ENCODE data around the gene PTMA.
"Not testable (repeated sequence)": the region's sequence is repeated elsewhere in the genome, so short reads cannot be mapped to it uniquely, and the experiment has no call there.

The PTMA gene

GRCh38 chr2:231691251-231691772 lies 17.0 kb upstream of the PTMA start:
- in situ Hi-C loops (cut with MboI; ENCODE audit: low sequenced_read_pairs) = no loop called here

- in situ Hi-C loops (cut with MboI; ENCODE audit: low sequenced_read_pairs) = no loop called here
Observed at GRCh38 chr2:231692847-231693246, 15.5 kb upstream of the PTMA start.

DNA sequence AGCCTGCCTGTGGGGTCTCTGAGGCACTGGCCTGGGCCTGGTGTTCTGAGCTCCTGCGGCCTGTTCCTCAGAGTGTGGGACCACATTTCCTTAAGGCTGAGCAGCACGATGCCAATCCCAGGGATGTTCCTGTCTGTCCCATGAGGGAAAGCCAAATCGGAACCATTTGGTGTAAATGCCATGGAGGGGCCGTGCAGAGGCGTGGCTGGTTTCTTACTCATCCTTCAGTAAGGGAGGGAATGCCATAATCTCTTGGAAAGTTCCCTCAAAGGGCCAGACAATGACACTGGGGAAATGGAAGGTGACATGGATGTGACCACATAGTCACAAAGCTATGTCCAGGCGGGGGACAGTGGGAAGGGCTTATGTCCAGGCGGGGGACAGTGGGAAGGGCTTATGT lies 14.4 kb upstream of the PTMA start:
- in situ Hi-C loops (cut with MboI; ENCODE audit: low sequenced_read_pairs) = no loop called here

GRCh38 chr2:231696004-231696367 lies 12.3 kb upstream of the PTMA start:
- in situ Hi-C loops (cut with MboI; ENCODE audit: low sequenced_read_pairs) = no loop called here

DNA sequence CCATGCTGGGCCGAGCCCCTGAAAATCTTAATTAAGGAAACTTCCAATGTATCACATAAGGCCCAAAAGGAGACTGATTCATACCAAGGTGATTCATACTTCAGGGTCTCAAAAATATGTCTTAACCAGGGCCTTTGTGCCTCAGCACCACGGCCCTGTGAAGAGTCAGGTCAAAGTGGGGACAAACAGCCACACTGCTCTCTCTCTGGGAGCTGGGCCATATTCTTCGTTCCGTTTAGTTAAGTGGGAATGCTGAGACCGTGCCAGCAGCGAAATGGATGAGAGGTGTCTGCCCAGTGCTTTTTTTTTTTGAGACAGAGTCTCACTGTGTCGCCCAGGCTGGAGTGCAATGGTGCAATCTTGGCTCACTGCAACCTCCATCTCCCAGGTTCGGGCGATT lies 9.3 kb upstream of the PTMA start:
- in situ Hi-C loops (cut with MboI; ENCODE audit: low sequenced_read_pairs) = no loop called here

- in situ Hi-C loops (cut with MboI; ENCODE audit: low sequenced_read_pairs) = no loop called here
Observed at GRCh38 chr2:231701456-231702373, 6.6 kb upstream of the PTMA start.

DNA sequence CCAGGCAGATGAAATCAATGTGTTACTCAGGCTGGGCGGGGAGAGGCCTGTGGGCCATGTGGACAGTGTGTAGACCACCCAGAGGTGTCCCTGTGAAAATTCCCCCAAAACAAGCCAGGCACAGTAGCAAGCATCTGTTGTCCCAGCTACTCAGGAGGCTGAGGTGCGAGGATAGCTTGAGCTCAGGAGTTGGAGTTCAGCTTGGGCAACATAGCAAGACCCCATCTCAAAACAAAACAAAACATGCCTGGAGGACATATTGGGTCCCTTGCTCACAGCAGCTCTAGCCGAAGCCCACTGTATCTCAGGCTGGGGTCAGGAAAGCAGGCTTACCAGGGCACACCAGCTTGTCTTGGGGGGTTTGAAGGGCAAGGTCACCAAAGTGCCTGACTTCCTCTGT lies 4.3 kb upstream of the PTMA start:
- in situ Hi-C loops (cut with MboI; ENCODE audit: low sequenced_read_pairs) = no loop called here

- in situ Hi-C loops (cut with MboI; ENCODE audit: low sequenced_read_pairs) = no loop called here
Observed at GRCh38 chr2:231706731-231707624, 1.3 kb upstream of the PTMA start.

GRCh38 chr2:231707625-231707926 lies 749 bp upstream of the PTMA start:
- in situ Hi-C loops (cut with MboI; ENCODE audit: low sequenced_read_pairs) = no loop called here

DNA sequence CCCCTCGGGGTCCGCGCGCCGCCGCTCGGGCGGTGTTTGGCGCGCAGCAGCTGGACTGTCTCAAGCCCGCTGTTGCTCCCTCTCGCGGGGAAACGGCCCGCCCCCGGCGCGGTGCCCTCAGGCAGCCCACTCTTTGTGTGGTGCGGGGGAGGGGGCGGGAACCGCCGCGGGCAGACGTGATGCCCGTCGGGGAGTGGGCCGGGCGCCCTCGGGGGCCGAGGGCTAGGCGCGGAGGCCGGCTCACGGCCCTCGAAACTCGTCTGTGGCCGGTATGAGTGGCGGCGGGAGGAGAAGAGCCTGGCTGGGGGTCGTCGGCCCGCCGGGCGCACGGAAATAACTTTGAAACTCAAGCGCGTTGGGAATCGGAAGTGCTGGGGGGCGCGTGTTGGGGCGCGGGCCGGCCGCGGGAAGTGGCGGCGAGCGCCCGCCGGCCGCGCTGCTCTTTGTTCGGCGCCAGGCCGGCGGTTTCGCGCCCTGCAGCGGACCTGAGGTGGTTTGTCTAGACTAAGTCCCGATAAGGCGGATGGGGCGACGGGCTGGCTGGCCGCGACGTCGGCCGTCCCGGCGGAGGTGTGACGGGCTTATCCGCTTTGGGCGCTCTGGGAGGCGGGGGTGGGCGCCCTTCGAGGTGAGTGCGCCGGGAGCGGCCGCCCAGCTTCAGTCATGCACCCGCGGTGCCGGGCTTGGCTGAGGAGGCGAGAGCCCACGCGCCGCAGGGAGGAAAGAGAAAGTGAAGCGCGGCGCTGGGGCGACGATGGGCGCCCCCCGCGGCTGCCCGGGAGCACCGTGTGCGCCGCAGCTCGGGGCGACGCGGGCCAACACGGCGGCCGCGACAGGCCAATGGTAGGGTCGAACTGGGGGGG lies 679 bp downstream of the PTMA start:
- in situ Hi-C loops (cut with MboI; ENCODE audit: low sequenced_read_pairs) = no loop called here

GRCh38 chr2:231709636-231709980 lies 1.3 kb downstream of the PTMA start:
- in situ Hi-C loops (cut with MboI; ENCODE audit: low sequenced_read_pairs) = no loop called here

DNA sequence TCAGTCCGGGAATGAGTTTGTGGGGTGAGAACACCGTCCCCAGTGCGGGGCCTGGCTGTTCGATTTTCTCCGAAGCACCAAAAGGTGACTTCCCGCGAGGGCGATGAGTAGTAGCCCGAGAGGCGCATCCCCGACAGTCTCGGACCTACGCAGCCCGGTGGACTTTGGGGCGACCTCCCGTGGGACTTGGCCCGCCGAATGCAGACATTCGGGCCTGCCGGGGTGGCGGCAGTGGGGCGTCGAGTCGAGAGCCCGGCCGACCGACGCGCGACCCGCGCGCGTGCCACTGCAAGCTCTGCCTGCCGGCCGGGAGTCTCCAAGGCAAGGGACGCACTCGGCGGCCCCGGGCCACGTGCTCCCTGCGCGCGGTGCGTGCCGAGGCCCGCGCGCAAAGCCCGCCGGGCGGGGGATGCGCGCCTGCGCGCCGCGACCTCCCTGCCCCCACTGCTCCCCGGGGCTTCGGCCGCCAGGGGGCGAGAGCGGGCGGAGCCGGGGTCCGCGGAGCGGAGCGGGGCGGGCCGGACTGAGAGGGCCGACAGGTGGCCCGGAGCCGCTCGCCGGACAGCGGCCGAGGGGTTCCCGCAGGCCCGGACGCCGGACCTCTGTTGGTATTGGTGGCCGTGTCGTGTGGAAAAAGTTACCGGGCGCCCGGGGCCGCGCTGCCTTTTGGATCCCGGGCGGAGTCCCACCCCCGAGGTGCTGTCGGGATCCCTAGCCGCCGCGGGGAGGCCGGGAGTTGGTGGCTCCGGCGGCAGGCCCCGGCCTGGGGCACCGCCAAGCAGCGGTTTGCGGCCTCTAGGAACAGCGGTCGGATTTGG lies 1.9 kb downstream of the PTMA start:
- in situ Hi-C loops (cut with MboI; ENCODE audit: low sequenced_read_pairs) = no loop called here

- in situ Hi-C loops (cut with MboI; ENCODE audit: low sequenced_read_pairs) = no loop called here
Observed at GRCh38 chr2:231710799-231711676, 2.7 kb downstream of the PTMA start.

GRCh38 chr2:231711677-231712450 lies 3.5 kb downstream of the PTMA start:
- in situ Hi-C loops (cut with MboI; ENCODE audit: low sequenced_read_pairs) = no loop called here

- in situ Hi-C loops (cut with MboI; ENCODE audit: low sequenced_read_pairs) = not testable (repeated sequence)
Observed at GRCh38 chr2:231712451-231713021, 4.2 kb downstream of the PTMA start.

GRCh38 chr2:231713406-231713729 lies 5.0 kb downstream of the PTMA start:
- in situ Hi-C loops (cut with MboI; ENCODE audit: low sequenced_read_pairs) = not testable (repeated sequence)

DNA sequence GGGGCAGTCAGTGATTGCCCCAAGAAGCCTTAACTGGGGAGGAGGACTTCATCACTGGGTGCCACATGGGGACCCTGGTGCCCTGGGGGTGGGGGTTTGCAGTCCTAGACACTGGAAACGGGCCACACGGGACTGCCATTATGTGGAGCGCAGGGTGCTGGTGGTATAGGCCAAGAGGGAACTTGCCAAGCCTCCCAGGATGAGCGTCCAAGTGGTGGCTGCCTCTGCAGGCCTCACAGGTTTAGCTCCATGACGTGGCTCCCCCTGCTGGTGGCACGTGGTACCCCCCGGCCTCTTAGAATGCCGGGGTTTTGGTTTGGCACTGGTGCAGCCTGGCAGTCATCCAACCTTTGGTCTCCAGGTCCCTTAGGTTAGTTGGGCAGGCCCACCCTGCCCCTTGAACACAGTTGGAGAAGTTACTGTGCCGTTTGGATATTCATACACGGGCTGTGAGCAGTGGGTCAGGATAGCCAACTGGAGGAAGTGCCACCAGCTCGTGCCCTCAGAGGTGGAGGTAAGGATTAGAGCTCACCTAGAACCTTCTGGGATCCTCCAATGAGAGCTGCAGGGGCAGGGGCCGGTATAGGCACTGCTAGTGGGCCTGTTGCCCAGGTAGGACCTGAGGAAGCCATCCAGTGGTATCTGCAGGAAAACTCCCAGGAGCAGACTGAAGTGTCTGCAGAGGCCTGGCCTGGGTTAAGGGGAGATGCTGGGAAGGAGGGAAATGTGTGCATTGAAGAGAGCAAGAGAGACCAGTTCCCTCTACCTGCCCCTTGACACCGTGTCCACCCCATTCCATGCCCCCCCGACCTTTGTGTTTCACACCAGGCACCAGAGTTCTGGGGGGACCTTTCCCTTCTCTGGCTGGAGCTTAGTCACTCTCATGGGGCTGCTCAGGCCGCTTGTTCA lies 5.7 kb downstream of the PTMA start:
- in situ Hi-C loops (cut with MboI; ENCODE audit: low sequenced_read_pairs) = no loop called here
